Osteocyte (in vitro differentiated cells): ENCODE measurements around the gene CARD10. TPM values are rescaled to one million over a fixed set of nuclear protein-coding genes. Genes with fewer than 3 reads are reported as not detected.

Experiments
- DNase-seq: peaks from one replicate; pipeline ENCODE4 v3.0.0; 2021; ENCODE audit warnings: mixed read lengths; ENCODE audit not compliant: unreplicated experiment; ENCODE audit errors: extremely low spot score
- H3K27ac Mint-ChIP-seq: one replicate; pipeline ENCODE4 v1.8.0; 2021; ENCODE audit warnings: mild to moderate bottlenecking, mixed read lengths; ENCODE audit not compliant: unreplicated experiment
- H3K27me3 Mint-ChIP-seq: one replicate; pipeline ENCODE4 v1.8.0; 2021; ENCODE audit warnings: mixed read lengths; ENCODE audit not compliant: unreplicated experiment
- H3K36me3 Mint-ChIP-seq: one replicate; pipeline ENCODE4 v1.8.0; 2021; ENCODE audit warnings: mixed read lengths; ENCODE audit not compliant: unreplicated experiment
- H3K4me1 Mint-ChIP-seq: one replicate; pipeline ENCODE4 v1.8.0; 2021; ENCODE audit warnings: mixed read lengths; ENCODE audit not compliant: unreplicated experiment
- H3K4me3 Mint-ChIP-seq: one replicate; pipeline ENCODE4 v1.8.0; 2021; ENCODE audit warnings: mild to moderate bottlenecking, moderate library complexity, mixed read lengths; ENCODE audit not compliant: unreplicated experiment
- H3K9me3 Mint-ChIP-seq: one replicate; pipeline ENCODE4 v1.8.0; 2021; ENCODE audit warnings: mixed read lengths; ENCODE audit not compliant: unreplicated experiment
- CTCF ChIP-seq: fragments of 200-600 bp; sonication (generic); IDR thresholded peaks from 2 replicates; pipeline ENCODE4 v1.5.0; 2021; ENCODE audit warnings: antibody characterized with exemption, mild to moderate bottlenecking, moderate library complexity
- total RNA-seq: library from RNA; stranded (reverse); gene quantifications from 2 replicates; pipeline ENCODE4 v1.2.1, GENCODE V29; 2021

CARD10 gene
- total RNA-seq, 1 donor from 2014 or later: 31.5 TPM

- Mint-ChIP-seq H3K4me3 (peak overlapping the region; percentile 86), H3K36me3 (peaks cover 13% of the 10 kb centered on the region), H3K27me3 (no peaks in the 10 kb centered on the region), H3K9me3 (no peaks in the 10 kb centered on the region), H3K4me1 (peaks cover 68% of the 10 kb centered on the region), H3K27ac (peak overlapping the region; percentile 83)
- no peak for TF ChIP-seq CTCF
- DNase-seq: no peak
Measured at GRCh38 chr22:37562049-37562875, 43.0 kb upstream of the CARD10 start.

- H3K36me3 Mint-ChIP-seq: peaks cover 9% of the 10 kb centered on the region
- peak overlapping the region; percentile 83 for H3K27ac Mint-ChIP-seq
- H3K9me3 Mint-ChIP-seq: no peaks in the 10 kb centered on the region
- TF ChIP-seq CTCF: peak; percentile 82
- H3K4me1 Mint-ChIP-seq: peaks cover 71% of the 10 kb centered on the region
- H3K27me3 Mint-ChIP-seq: no peaks in the 10 kb centered on the region
- peak; percentile 95 for DNase-seq
- H3K4me3 Mint-ChIP-seq: peak overlapping the region; percentile 86
Measured at GRCh38 chr22:37561212-37562048, 42.2 kb upstream of the CARD10 start.

- DNase-seq: no peak
- peaks cover 7% of the 10 kb centered on the region for H3K36me3 Mint-ChIP-seq
- H3K27me3 Mint-ChIP-seq: no peaks in the 10 kb centered on the region
- peak overlapping the region; percentile 83 for H3K27ac Mint-ChIP-seq
- peak overlapping the region; percentile 86 for H3K4me3 Mint-ChIP-seq
- H3K4me1 Mint-ChIP-seq: peaks cover 75% of the 10 kb centered on the region
- H3K9me3 Mint-ChIP-seq: no peaks in the 10 kb centered on the region
- no peak for TF ChIP-seq CTCF
Measured at GRCh38 chr22:37560608-37561211, 41.5 kb upstream of the CARD10 start.

- H3K27me3 Mint-ChIP-seq: no peaks in the 10 kb centered on the region
- DNase-seq: peak; percentile 88
- H3K4me1 Mint-ChIP-seq: peaks cover 71% of the 10 kb centered on the region
- H3K9me3 Mint-ChIP-seq: no peaks in the 10 kb centered on the region
- H3K27ac Mint-ChIP-seq: peak within 1 kb of the TSS; percentile 90
- TF ChIP-seq CTCF: no peak
- peak within 1 kb of the TSS; percentile 86 for H3K4me3 Mint-ChIP-seq
- H3K36me3 Mint-ChIP-seq: peaks cover 6% of the 10 kb centered on the region
Measured at GRCh38 chr22:37559901-37560607, 40.8 kb upstream of the CARD10 start, which contains the start of gene CDC42EP1. Gene CDC42EP1, plus strand, starts transcription at chr22:37560480. Its CDS starts 5,870 bp downstream, at chr22:37566350.
